ENCODE results near the gene GALE. TPM values are rescaled to one million over a fixed set of nuclear protein-coding genes. Genes with fewer than 3 reads are reported as not detected.

Gene GALE
- polyA plus RNA-seq, 3 donors, result 17.6 to 21.9 (median 18.0) TPM

DNA sequence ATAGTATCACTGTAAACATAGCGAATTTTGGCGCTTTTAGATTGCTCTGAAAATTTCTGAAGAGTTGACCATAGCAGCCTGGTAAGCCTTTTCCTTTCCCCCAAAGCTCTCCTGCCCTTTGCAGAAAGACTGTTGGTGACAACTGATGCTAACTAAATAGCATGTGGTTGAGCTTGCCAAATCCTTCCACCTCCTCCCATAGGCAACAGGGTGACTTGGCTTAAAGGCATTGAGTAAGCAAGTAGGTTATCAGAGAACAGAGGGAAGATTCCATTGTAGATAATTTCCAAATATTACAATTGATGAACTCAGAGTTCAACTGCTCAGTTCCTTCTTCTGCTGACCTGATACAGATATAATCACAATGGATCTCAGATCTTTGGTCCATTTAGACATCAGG, 44.6 kb upstream of the GALE start:
- Mint-ChIP-seq H3K27me3 (ENCODE audit: low read depth in 3 of 3) (no peaks in the 10 kb centered on the region), H3K9me3 (peaks cover 3 to 20% (median 9%) of the 10 kb centered on the region in 7 donors), H3K4me1 (peaks cover 8% of the 10 kb centered on the region), H3K4me3 (no peak overlapping the region), H3K36me3 (peaks cover 43 to 59% of the 10 kb centered on the region in 2 donors), H3K27ac (no peak overlapping the region)
- Histone ChIP-seq H3K9ac (ENCODE audit: insufficient read depth, low read length, poor library complexity, severe bottlenecking) (no peak overlapping the region), H3K9me3 (replicated peaks in 1 of 2; ENCODE audit: control insufficient read depth in 1 of 2, insufficient read depth in 1 of 2, low read length in 2 of 2) (peaks cover 0 to 5% of the 10 kb centered on the region in 2 donors), H3K4me2 (replicated peaks; ENCODE audit: extremely low read depth, low read length, poor library complexity, severe bottlenecking) (no peak overlapping the region), H3K27ac (ENCODE audit: low read depth in 1 of 2, low read length in 2 of 2) (no peak overlapping the region), H3K79me2 (ENCODE audit: insufficient read depth, low read length) (no peaks in the 10 kb centered on the region), H3K27me3 (ENCODE audit: control insufficient read depth in 2 of 2, insufficient read depth in 2 of 2, low read length in 2 of 2) (no peaks in the 10 kb centered on the region), H4K20me1 (ENCODE audit: insufficient read depth, low read length) (no peaks in the 10 kb centered on the region), H2AFZ (ENCODE audit: insufficient read depth, low read depth, low read length, poor library complexity, severe bottlenecking) (no peak overlapping the region), H3K4me3 (replicated peaks in 1 of 3; ENCODE audit: low read depth in 2 of 3, low read length in 3 of 3) (no peak overlapping the region), H3K36me3 (replicated peaks in 1 of 2; ENCODE audit: control insufficient read depth in 1 of 2, insufficient read depth in 2 of 2, low read length in 2 of 2) (peaks cover 43 to 65% of the 10 kb centered on the region in 2 donors), H3K4me1 (ENCODE audit: control insufficient read depth in 1 of 2, insufficient read depth in 2 of 2, low read length in 2 of 2) (no peaks in the 10 kb centered on the region)
- intact Hi-C loops (cut with micrococcal nuclease), result no loop called here
- TF ChIP-seq, protein P1, sequence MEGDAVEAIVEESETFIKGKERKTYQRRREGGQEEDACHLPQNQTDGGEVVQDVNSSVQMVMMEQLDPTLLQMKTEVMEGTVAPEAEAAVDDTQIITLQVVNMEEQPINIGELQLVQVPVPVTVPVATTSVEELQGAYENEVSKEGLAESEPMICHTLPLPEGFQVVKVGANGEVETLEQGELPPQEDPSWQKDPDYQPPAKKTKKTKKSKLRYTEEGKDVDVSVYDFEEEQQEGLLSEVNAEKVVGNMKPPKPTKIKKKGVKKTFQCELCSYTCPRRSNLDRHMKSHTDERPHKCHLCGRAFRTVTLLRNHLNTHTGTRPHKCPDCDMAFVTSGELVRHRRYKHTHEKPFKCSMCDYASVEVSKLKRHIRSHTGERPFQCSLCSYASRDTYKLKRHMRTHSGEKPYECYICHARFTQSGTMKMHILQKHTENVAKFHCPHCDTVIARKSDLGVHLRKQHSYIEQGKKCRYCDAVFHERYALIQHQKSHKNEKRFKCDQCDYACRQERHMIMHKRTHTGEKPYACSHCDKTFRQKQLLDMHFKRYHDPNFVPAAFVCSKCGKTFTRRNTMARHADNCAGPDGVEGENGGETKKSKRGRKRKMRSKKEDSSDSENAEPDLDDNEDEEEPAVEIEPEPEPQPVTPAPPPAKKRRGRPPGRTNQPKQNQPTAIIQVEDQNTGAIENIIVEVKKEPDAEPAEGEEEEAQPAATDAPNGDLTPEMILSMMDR (IDR thresholded peaks at IDR 0.05), result no peak
- DNase-seq, result no peak
- 92% methylated on average over 2 of the region's 2 CpGs for whole genome bisulfite sequencing (ENCODE audit: insufficient coverage)

DNA sequence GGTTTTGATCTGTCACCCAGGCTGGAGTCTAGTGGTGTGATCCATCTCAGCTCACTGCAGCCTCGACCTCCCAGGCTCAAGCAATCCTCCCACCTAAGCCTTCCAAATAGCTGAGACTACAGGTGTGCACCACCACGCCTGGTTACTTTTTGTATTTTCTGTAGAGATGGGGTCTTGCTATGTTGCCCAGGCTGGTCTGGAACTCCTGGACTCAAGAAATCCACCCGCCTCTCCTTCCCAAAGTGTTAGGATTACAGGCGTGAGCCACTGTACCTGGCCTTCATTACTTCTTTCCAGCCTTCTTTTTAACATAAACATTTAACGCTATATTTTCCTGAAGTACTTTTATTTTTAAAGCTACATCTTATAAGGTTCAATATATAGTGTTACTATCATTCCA, 43.1 kb upstream of the GALE start:
- Histone ChIP-seq H3K9me3 (replicated peaks in 1 of 2; ENCODE audit: control insufficient read depth in 1 of 2, insufficient read depth in 1 of 2, low read length in 2 of 2) (peaks cover 0 to 5% of the 10 kb centered on the region in 2 donors), H3K4me3 (replicated peaks in 1 of 3; ENCODE audit: low read depth in 2 of 3, low read length in 3 of 3) (no peak overlapping the region), H3K4me2 (replicated peaks; ENCODE audit: extremely low read depth, low read length, poor library complexity, severe bottlenecking) (no peak overlapping the region), H4K20me1 (ENCODE audit: insufficient read depth, low read length) (no peaks in the 10 kb centered on the region), H3K4me1 (ENCODE audit: control insufficient read depth in 1 of 2, insufficient read depth in 2 of 2, low read length in 2 of 2) (peaks cover 5 to 7% of the 10 kb centered on the region in 2 donors), H3K27me3 (ENCODE audit: control insufficient read depth in 2 of 2, insufficient read depth in 2 of 2, low read length in 2 of 2) (no peaks in the 10 kb centered on the region), H3K79me2 (ENCODE audit: insufficient read depth, low read length) (no peaks in the 10 kb centered on the region), H2AFZ (ENCODE audit: insufficient read depth, low read depth, low read length, poor library complexity, severe bottlenecking) (no peak overlapping the region), H3K27ac (ENCODE audit: low read depth in 1 of 2, low read length in 2 of 2) (no peak overlapping the region), H3K9ac (ENCODE audit: insufficient read depth, low read length, poor library complexity, severe bottlenecking) (no peak overlapping the region), H3K36me3 (replicated peaks in 1 of 2; ENCODE audit: control insufficient read depth in 1 of 2, insufficient read depth in 2 of 2, low read length in 2 of 2) (peaks cover 38 to 51% of the 10 kb centered on the region in 2 donors)
- Mint-ChIP-seq H3K27ac (no peak overlapping the region), H3K4me3 (no peak overlapping the region), H3K36me3 (peaks cover 34 to 46% of the 10 kb centered on the region in 2 donors), H3K4me1 (peaks cover 11% of the 10 kb centered on the region), H3K9me3 (peaks cover 3 to 18% (median 9%) of the 10 kb centered on the region in 7 donors), H3K27me3 (ENCODE audit: low read depth in 3 of 3) (no peaks in the 10 kb centered on the region)
- WGBS (ENCODE audit: insufficient coverage), result 92% methylated on average over 2 of the region's 5 CpGs
- no peak for DNase-seq
- intact Hi-C loops (cut with micrococcal nuclease), result no loop called here
- TF ChIP-seq, protein P1 (IDR thresholded peaks at IDR 0.05), result no peak
